HG02943 (cell line): ENCODE measurements around the gene ZNF783.
"Not testable (repeated sequence)": the region's sequence is repeated elsewhere in the genome, so short reads cannot be mapped to it uniquely, and the experiment has no call there.

ENCODE experiments used
- ATAC-seq: cut with Tn5 transposase; IDR thresholded peaks from one replicate; pipeline ENCODE4 v1.9.1; 2021; ENCODE audit warnings: mild to moderate bottlenecking, low read depth, moderate library complexity; ENCODE audit not compliant: unreplicated experiment

ZNF783 gene

DNA sequence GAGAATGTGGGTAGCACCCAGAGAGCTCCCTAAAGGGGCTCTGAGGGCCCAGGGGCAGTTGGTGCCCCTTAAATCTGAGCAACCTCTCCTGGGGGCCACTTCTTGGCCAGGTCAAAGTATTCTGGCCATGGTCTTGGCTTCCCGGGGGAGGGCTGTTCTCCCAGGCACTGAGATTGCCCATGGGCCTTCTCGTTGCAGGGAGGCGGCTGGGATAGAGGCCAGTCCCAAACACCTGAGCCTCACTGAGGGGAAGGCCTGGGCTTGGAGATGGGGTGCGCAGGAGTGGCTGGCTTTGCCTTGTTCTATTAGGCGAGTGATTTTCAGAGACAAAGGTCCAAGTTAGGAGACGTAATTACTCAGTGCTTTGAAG, 33.5 kb downstream of the ZNF783 start:
- ATAC-seq, result no peak

DNA sequence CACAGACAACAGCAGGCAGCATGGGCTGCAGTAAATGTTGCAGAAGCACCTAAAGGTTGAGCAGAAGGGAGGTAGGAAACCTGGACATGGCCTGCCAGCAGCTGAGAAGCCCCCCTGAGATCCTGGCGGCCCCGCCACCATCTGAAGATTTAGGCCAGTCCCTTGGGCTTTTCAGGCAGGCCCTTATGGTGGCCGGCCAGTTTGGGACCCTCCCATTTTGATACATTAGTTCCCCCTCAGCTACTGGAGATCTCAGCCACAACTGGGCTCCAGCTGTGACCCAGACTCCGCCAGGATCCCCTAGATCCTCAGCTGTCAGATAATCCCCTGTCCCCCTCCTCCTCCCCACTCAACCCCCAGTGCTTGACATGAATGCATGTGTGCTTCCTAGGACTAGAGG, 34.4 kb downstream of the ZNF783 start:
- no peak for ATAC-seq

DNA sequence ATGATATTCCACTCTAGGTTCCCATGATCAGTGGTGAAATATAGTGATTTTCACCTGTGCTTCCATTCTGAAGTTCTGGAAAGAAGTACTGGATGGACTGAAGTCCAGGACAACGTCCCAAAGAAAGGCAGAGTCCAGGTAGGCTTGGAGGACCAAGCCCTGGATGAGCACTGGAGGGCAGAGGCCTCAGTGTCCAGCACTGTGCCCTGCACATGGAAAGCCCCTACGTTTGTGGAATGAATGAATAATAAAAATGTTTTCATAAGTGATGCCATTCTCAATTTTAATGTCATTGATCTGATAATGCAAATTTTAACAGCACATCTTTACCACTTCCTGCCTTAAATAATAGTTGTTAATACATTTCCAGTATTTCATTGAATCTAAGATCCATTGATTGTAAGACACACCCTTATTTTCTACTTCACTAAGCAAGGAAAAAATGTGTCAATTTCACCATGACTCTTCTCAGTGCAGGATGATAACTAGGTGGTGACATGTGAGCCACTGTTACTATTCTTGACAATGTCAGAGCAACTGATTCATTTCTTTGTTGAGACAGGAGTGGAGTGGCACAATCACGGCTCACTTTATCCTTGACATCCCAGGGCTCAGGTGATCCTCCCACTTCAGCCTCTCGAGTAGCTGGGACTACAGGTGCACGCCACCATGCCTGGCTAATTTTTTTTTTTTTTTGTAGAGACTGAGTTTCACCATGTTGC, 35.2 kb downstream of the ZNF783 start:
- ATAC-seq, result no peak

DNA sequence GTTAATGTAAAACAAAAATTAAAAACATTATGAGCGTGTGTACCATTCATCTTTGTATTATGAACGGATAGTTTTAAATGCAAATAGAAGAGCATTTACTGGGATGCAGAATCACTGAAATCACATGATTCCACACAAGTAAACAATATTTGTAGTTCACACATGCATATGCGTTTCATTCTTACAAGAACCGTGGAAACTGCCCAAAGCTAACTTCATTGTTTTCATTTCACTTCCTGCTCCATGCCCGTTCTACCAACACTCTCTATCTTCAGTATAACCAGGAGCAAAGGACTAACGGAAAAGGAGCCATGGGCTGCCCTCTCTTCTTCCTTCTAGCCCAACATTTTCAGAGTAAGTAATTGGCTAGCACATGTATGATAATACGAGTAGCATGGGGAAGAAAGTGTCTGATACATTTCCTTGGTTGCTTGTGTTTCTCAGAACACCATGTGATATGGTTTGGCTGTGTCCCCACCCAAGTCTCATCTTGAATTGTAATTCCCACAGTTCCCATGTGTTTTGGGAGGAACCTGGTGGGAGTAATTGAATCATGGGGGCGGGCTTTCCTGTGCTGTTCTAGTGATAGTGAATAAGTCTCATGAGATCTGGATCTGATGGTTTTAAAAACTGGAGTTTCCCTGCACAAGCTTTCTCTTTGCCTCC, 38.8 kb downstream of the ZNF783 start:
- no peak for ATAC-seq

GRCh38 chr7:149302222-149302621, 40.2 kb downstream of the ZNF783 start:
- ATAC-seq, result no peak

DNA sequence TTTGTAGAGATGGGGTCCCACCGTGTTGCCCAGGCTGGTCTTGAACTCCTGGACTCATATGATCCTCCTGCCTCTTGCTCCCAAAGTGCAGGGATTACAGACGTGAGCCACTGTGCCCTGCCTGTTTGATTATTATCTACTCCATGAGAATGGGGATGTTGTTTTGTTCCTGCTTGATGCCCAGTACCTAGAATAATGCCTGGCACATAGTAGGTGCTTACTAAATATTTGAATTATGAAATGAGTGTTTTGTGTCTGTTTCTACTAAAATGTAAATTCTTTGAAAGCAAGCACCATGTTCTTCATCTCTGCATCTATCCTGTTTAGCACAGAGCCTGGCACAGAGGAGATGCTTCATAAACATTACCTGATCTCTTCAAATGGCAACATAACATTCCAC, 40.9 kb downstream of the ZNF783 start:
- no peak for ATAC-seq

DNA sequence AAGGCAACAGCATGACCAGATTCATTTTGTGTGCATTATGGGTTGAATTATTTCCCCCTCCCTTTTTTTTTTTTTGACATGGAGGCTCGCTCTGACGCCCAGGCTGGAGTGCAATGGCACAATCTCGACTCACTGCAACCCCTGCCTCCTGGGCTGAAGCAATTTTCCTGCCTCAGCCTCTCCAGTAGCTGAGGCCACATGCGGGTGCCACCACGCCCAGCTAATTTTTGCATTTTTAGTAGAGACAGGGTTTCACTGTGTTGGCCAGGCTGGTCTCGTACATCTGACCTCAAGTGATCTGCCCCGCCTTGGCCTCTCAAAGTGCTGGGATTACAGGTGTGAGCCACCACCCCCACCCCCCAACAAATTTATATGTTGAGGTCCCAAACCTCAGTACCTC, 42.0 kb downstream of the ZNF783 start:
- no peak for ATAC-seq

- ATAC-seq, result no peak
Observed at GRCh38 chr7:149306854-149307253, 44.9 kb downstream of the ZNF783 start.

DNA sequence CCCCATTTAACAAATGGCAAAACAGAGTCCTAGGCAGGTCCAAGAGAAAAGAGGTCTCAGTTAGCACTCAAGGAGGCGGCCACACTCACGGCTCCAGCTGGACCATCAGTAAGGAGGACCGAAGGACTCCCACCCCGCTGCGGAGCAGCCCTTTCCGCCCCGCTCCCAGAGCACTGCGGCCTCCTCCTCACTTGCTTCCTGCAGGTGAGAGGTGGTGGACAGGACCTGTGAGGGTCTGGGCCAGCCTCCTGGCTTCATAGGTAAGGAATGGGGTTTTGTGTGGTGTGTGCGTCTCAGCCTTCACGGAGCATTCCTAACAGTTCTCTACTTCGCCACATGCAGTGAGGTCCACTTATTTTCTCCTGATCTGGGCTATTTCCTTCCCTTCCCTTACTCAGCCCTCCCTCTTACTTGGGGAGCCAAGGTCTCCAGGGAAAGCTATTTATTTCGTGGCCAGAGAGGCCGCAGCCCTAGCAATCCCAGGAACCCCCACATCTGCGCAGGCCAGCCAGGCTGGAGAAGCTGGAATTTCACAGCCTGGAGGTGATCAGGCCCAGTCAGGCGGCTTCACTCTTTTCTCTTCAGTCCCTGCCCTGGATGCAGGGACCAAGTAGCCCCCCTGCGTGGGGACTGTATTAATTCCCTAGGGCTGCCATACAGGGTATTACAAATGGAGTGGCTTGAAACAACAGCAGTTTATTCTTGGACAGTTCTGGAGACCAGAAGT, 45.9 kb downstream of the ZNF783 start:
- ATAC-seq, result no peak

GRCh38 chr7:149310113-149310836, 48.3 kb downstream of the ZNF783 start:
- no peak for ATAC-seq

DNA sequence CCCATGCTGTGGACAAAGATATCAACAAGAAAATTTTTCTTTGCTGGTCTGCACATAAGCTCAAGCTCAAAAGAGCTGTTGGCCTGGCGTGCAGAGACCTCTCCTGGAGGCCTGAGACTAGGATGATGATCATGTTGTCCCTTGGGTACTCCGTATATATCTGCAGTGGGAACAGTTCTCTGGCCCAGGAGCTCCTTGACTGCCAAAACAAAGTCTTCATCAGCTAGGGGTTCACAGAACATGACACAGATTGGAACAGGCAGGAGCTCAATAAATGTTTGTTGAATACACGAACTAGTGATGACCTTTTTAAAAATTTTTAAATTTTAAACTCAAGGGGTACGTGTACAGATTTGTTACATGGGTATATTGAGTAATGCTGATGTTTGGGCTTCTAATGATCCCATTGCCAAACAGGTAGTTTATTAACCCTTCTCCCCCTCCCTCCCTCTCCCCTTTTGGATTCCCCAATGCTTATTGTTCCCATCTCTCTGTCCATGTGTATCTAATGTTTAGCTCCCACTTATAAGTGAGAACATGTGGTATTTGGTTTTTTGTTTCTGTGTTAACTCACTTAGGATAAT, 49.1 kb downstream of the ZNF783 start:
- no peak for ATAC-seq

DNA sequence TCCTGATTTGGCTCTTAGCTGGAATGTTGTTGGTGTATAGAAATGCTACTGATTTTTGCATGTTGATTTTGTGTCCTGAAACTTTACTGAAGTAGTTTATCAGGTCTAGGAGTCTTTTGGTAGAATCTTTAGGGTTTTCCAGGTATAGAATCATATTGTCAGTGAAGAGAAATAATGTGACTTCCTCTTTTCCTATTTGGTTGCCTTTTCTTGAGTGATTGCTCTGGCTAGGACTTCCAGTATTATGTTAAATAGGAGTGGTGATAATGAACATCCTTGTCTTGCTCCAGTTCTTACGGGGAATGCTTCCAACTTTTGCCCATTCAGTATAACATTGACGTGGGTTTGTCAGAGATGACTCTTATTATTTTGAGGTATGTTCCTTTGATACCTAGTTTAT, 52.0 kb downstream of the ZNF783 start:
- no peak for ATAC-seq

DNA sequence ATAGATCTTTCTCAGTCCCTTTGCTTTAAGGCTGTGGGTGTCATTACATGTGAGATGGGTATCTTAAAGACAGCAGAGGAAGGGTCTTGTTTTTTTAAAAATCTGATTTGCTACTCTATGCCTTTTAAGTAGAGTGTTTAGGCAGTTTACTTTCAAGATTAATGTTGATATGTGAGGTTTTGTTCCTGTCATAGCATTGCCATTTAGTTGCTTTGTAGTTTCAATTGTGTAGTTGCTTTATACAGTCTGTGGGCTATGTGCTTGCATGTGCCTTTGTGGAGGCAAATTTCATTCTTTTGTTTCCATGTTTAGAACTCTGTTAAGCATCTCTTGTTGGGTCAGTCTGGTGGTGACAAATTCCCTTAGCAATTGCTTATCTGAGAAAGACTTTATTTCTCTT, 54.6 kb downstream of the ZNF783 start:
- ATAC-seq, result no peak

DNA sequence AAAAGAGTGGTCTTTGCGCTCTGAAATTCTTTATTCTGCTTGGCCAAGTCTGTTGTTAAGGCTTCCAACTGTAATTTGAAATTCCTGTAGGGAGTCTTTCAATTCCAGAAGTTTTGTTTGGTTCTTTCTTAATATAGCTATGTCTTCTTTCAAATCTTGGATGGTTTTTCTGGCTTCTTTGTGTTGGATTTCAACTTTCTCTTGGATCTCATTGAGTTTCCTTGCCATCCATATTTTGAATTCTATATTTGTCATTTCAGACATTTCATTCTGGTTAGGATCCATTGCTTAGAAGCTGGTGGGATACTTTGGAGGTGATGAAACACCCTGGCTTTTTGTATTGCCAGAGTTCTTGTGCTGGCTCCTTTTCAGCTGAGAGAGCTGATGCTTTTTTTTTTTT, 55.5 kb downstream of the ZNF783 start:
- no peak for ATAC-seq

DNA sequence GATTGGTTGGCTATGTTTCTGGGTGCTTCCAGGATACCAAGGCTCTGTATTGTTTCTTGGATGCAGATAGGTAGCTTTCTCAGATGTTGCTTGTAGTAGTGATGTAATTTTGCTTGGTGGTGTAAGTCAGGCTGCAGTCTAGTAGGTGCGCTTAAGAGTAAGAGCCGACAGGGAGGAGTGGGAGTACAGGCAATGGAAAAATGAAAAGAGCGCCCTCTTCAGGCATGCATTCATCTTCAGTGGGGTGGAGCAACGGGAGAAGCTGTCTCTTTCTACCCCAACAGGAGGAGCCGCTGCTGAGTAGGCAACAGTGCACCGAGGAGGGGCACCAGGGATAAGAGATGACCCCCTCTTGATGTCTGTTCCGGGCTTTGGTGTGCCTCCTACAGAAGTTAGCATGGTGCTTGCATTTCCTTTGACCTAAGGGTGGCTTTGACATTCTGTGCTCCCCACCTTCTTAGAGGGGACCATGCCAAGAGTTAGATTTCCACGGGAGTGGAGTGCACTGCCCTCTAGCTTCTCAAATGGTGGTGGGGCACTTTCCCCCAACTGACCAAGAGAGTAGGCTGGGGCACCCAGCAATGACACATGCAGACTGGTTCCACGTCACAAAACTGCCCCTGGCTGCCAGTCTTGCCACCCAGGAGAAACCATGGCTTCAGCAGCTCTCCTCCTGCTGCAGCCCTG, 56.1 kb downstream of the ZNF783 start:
- ATAC-seq, result no peak

DNA sequence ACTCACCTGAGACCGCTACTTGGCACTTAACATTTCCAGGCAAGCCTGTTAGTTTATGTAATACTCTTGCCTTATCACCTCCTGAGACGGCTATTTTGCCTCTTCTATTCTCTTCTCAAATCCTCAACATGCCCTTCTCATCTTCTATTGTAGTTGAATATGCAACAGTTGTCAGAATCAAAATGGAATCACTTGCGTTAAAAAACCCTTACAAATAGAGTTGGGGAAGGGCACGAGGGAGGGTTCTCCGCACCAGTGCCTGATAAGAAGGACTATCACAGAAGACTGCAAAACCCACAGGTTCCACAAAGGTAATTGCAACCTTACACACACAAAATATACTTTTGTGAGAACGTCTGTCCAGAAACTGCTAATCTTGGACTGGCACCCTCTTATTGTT, 57.4 kb downstream of the ZNF783 start:
- ATAC-seq, result no peak

DNA sequence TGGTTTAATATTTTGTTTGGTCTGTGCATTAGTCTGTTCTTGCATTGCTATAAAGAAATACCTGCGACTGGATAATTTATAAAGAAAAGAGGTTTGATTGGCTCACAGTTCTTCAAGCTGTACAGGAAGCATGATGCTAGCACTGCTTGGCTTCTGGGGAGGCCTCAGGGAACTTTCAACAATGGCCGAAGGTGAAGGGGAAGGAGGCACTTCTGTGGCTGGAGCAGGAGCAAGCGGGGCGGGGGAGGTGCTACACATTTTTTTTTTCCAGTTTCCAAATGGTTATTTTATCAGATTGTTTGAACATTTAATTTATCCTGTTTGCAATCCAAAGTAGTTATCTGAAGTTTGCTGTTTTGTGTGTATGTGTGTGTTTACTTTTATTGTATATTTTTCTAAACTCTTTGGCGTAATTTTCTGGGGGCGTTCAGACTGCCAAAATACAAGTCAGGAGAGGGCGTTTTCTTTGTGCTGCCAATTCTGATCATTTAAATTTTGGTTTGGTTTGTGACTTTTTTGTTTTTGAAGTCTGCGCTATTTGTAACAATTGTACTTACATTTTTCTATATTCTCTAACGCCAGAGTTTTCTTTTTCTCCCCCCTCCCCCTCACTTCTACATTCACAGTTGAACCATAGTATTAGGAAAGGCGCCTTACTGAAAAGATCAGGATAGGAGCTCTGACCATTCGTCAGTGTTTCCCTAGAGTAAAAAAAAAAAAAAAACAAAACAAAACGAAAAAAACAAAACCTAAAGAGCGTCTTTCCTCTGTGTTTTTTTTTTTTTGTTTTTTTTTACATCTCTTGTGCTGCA, 58.5 kb downstream of the ZNF783 start:
- ATAC-seq, result no peak

- ATAC-seq, result not testable (repeated sequence)
Observed at GRCh38 chr7:149321125-149321905, 59.3 kb downstream of the ZNF783 start.
